HEK293 (cell line): ENCODE data around the gene UBAP1L.

Source experiments
- CTCF ChIP-seq: fragments of 450-650 bp; formaldehyde crosslinking; IDR thresholded peaks from 2 replicates; pipeline ENCODE4 v1.5.1; 2016; ENCODE audit warnings: missing biosample characterization, missing genetic modification characterization
- HOXD13 ChIP-seq: sonication (generic); formaldehyde crosslinking; IDR thresholded peaks from 2 replicates; pipeline ENCODE4 v1.8.0; 2022; ENCODE audit warnings: missing genetic modification reagents, borderline replicate concordance
- KLF10 ChIP-seq: fragments of 450-650 bp; IDR thresholded peaks from 2 replicates; pipeline ENCODE4 v1.5.1; 2018; ENCODE audit warnings: missing biosample characterization, mild to moderate bottlenecking, missing genetic modification characterization
- REST ChIP-seq: fragments of 450-650 bp; formaldehyde crosslinking; IDR thresholded peaks from 2 replicates; pipeline ENCODE4 v1.5.1; 2016; ENCODE audit warnings: missing biosample characterization, missing genetic modification characterization
- ZNF133 ChIP-seq: fragments of 450-650 bp; formaldehyde crosslinking; IDR thresholded peaks from 2 replicates; pipeline ENCODE4 v1.5.1; 2016; ENCODE audit warnings: missing biosample characterization, missing genetic modification characterization
- ZNF626 ChIP-seq: fragments of 450-650 bp; sonication (Bioruptor Pico); formaldehyde crosslinking; IDR thresholded peaks from 2 replicates; pipeline ENCODE4 v1.5.1; 2018; ENCODE audit warnings: missing biosample characterization, missing genetic modification characterization, inconsistent platforms
- ZSCAN18 ChIP-seq: fragments of 450-650 bp; formaldehyde crosslinking; IDR thresholded peaks from 2 replicates; pipeline ENCODE4 v1.5.1; 2016; ENCODE audit warnings: missing biosample characterization, missing genetic modification characterization
- TF ChIP-seq, protein P1 (sequence below): fragments of 450-650 bp; formaldehyde crosslinking; IDR thresholded peaks from 2 replicates; pipeline ENCODE4 v1.5.1; 2016; ENCODE audit warnings: missing biosample characterization, missing genetic modification characterization
- TF ChIP-seq, protein P2 (sequence below): fragments of 450-650 bp; formaldehyde crosslinking; IDR thresholded peaks from 2 replicates; pipeline ENCODE4 v1.5.1; 2016; ENCODE audit warnings: missing biosample characterization, missing genetic modification characterization

DNA sequence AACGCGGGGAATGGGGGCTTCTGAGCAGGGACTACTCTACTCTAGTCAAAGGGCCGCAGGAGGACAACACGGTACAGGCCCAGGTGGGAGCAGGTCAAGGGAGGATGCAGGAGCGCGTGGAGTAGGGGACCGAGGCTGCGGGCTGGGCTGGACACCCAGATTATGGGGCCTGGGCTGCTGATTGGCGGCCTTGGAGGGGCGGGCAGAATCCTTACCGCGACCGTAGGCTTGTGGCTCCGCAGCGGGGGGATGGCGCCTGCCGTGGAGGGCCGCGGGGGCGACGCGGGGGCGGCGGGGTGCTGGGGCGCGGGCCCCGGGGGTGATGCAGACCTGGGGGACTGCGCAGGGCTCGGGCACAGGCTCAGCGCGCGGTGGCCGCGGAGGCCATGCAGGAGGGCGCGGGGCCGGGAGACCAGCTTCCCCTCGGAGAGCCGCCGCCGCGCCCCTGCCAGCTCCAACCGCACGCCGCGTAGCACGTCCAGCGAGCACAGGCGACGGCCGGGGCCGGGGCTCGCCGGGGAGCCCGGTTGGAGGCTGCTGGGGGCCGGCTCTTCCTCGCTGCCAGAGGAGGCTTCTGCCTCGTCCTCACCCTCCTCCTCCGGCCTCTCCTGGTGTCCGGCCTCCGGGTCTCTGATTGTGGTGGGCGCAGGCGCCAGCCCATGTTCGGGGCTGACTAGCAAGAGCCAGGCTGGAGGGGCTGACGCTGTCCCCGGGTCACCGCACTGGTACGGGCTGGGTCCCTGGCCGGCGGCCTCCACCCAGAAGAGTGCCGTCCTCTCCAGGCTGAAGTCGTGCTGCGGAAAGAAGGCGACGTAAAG, 12.9 kb downstream of the UBAP1L start:
- TF ChIP-seq KLF10 (tag by site-specific recombination), result no peak
- no peak for TF ChIP-seq CTCF (tag by site-specific recombination)
- no peak for TF ChIP-seq REST (tag by site-specific recombination)
- TF ChIP-seq, protein P1, sequence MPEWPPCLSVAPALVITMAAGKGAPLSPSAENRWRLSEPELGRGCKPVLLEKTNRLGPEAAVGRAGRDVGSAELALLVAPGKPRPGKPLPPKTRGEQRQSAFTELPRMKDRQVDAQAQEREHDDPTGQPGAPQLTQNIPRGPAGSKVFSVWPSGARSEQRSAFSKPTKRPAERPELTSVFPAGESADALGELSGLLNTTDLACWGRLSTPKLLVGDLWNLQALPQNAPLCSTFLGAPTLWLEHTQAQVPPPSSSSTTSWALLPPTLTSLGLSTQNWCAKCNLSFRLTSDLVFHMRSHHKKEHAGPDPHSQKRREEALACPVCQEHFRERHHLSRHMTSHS (tag by site-specific recombination), result no peak
- no peak for TF ChIP-seq ZNF626 (tag by site-specific recombination)
- TF ChIP-seq ZNF133, result no peak
- TF ChIP-seq, protein P2, sequence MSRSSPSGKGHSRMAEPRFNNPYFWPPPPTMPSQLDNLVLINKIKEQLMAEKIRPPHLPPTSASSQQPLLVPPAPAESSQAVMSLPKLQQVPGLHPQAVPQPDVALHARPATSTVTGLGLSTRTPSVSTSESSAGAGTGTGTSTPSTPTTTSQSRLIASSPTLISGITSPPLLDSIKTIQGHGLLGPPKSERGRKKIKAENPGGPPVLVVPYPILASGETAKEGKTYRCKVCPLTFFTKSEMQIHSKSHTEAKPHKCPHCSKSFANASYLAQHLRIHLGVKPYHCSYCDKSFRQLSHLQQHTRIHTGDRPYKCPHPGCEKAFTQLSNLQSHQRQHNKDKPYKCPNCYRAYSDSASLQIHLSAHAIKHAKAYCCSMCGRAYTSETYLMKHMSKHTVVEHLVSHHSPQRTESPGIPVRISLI (tag by site-specific recombination), result no peak
- no peak for TF ChIP-seq ZSCAN18 (tag by site-specific recombination)
- no peak for TF ChIP-seq HOXD13 (CRISPR knock-in tag)
